OCI-LY3 (cell line): Measurements from ENCODE around the gene HEPN1.

Experiments used
- CTCF ChIP-seq: fragments of 200-600, 300-600 bp; sonication (generic); IDR thresholded peaks from 2 replicates; pipeline ENCODE4 v1.5.1; 2014; ENCODE audit warnings: antibody characterized with exemption, low read length, low read depth
- EZH2phosphoT487 ChIP-seq: fragments of 200-600 bp; shearing (Covaris generic); IDR thresholded peaks from 2 replicates; pipeline ENCODE4 v1.6.1; 2018; ENCODE audit warnings: antibody characterized with exemption, mixed run types, low read depth

GRCh38 chr11:124941703-124942102 is 22.7 kb downstream of the HEPN1 start:
- TF ChIP-seq CTCF (no peak), EZH2phosphoT487 (no peak)
